Activated CD4-positive, alpha-beta T cell treated with anti-CD3 and anti-CD28 coated beads, Interleukin-2, Interleukin-4, amounts not matched to agents 100 ng/mL and 50 ng/mL, durations not matched to agents 16 hours and 8 hours (primary cell): ENCODE data around the gene MST1.

Source experiments
- DNase-seq: peaks from one replicate; pipeline ENCODE4 v3.0.0-alpha.2; 2020; ENCODE audit warnings: low spot score

The MST1 gene

DNA sequence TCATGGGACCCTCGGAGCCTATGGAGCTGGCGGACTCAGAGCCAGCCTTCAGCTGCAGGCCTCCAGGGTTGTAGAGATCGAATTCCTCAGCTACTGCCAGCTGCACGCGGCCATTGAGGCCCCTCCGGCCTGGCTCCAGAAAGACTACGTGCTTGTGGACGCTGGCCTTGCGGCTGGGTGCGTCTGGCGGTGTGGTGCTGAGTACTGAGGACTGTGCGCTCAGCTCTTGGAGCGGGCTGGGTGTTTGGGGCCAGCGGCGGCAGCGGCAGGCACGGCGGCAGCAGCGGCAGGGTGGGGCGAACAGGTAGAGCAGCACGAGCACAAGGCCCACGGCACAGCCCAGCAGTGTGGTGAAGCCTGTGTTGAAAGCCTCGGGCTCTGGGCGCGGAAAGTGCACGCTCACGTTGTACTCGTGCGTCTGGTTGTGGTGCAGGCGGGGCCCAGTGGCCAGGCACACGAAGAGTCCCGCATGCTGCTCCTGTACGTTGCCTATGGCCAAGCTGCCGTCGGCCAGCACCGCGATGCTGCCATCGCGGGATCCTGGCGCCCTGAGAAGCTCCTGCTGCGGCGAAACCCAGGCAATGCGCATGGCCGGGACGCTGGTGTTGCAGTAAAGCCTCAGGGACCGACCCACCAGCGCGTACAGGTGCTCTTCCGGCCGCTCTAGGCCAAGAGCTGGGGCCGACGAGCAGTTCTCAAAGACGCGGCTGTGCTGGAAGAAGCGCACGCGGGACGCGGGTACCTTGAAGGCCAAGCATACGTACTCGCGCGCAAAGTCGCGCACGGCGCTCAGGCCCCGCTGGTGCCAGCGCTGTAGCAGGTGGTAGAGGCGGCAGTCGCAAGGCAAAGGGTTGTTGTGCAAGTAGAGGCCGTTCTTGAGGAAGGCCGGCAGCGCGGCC is 28.9 kb upstream of the MST1 start:
- DNase-seq, result no peak

GRCh38 chr3:49717211-49717958 is 28.1 kb upstream of the MST1 start:
- no peak for DNase-seq

DNA sequence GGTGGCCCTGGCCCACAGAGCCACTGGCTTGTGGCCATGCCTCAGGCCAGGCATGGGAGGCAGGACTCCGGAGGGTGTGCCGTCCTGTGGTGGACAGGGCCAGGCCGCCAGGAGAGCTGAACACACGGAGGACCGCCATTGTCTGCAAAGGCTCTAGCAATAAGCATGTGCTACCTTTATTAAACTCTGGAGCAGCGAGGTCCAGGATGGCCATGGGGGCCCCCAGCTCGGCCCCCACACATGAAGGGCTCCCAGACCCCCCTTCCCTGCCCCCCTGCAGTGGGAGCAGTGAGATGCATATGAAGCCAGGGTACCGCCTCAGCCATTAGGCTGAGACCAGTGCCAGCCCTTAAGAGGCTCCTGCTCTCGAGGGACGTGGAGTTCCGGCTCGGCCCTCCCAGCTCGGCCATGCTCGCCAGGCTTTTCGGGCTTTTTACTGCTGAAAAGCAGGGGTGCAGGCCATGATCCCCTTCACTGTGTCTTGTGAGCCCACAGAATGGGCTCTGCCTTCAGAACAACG is 27.5 kb upstream of the MST1 start:
- DNase-seq, result no peak

- DNase-seq, result no peak
Measured at GRCh38 chr3:49716169-49716568, 26.9 kb upstream of the MST1 start.

GRCh38 chr3:49715611-49716121 is 26.4 kb upstream of the MST1 start:
- DNase-seq, result no peak

DNA sequence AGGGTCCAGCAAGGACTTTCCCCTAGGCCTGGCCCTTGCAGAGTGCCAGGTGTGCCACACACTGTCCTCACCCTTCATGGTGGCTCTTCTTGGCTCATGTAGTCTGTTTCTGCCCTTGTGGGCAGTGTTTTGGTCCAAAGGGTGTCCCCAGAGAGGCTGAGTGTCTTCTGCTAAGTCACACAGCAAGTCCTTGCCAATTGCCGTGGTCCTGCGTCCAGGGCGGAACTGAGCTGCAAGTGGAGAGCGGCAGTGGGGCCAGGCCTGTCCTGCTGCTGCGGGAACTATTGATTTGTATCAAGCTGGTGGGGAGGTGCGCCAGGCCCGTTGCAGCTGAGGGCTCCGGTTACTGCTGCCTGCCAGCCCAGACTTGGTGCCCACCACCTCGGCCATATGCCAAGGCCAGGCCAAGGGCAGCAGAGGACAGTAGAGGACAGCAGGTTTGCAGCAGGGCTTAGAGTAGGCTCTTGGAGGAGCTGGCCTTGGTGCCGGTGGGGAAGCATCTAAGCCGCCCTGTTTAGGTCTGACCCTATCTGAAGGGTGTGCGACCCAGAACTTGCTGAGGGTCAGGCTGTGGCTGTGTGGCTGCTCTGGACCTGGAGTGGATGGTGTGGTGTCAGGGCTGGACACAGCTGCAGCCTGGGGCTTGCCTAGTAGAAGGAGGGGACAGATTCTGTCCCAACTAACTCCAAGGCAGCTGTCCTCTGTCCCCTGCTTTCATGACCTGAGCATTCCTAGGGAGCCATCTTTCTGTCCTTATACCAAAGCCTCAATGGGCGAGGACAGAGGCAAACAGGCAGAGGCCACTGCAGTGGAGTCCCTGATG is 25.7 kb upstream of the MST1 start:
- DNase-seq, result no peak

GRCh38 chr3:49713336-49714105 is 24.2 kb upstream of the MST1 start:
- no peak for DNase-seq

DNA sequence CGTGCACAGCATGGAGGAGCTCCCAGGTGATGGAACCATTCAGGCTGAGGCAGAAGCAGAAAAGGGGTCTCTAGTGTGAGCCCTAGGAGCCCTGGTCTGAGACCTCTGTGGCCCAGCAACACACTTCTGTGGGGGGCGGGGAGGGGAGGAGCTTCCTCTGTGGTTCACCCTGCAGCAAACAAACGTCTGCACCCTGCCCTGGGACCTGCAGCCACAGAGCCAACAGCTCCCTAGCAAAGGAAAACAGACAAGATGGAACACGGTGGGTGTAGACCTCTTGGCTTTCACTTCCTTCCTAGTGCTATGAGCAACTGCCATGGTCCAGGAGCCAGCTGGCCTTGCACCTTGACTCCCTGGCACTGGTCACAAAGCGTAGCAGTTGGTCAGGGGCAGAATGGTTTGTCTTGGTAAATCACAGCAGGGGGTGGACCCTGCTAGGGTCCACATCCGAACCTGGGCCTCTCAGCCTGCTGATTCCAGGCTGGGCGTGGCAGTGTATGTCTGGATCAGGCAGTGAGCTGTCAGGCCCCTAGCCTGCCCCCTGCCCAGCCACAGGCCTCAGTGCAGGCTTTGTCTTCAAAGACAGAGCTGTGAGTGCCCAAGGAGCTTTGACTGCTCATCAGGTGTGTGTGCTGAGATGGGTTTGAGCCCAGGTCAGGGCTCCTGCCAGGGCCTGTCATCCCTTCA is 23.5 kb upstream of the MST1 start:
- no peak for DNase-seq

GRCh38 chr3:49712166-49712565 is 22.9 kb upstream of the MST1 start:
- no peak for DNase-seq

GRCh38 chr3:49711489-49711888 is 22.2 kb upstream of the MST1 start:
- no peak for DNase-seq

DNA sequence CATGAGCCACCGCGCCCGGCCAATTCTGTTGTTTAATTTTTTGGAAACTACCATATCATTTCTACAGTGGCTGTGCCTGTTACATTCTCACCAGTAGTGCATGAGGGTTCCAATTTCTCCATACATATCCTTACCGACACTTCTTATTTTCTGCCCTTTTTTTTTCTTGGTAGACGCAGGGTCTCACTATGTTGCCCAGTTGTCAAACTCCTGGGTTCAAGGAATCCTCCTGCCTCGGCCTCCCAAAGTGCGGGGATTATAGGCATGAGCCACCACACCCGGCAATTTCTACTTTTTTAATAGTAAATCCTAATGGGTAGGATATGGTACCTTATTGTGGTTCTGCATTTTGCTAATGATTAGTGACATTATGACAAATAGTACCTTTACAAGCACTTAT is 20.6 kb upstream of the MST1 start:
- DNase-seq, result no peak

DNA sequence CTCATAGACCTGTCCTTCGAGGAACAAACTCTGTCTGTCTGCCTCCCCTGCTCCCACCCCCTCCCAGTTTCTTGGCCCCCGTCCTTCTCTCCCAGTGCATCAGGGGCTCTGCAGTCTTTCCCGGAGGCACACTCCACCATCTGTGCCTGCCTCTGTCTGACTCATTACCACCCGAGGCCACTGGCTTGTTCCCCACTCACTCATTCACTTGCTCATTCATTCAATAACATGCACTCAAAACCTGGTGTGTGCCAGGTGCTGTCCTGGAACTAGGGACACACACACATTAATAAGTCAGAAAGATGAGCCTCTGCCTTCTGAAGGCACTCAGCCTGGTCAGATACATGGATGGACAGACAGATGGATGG is 17.8 kb upstream of the MST1 start:
- no peak for DNase-seq

DNA sequence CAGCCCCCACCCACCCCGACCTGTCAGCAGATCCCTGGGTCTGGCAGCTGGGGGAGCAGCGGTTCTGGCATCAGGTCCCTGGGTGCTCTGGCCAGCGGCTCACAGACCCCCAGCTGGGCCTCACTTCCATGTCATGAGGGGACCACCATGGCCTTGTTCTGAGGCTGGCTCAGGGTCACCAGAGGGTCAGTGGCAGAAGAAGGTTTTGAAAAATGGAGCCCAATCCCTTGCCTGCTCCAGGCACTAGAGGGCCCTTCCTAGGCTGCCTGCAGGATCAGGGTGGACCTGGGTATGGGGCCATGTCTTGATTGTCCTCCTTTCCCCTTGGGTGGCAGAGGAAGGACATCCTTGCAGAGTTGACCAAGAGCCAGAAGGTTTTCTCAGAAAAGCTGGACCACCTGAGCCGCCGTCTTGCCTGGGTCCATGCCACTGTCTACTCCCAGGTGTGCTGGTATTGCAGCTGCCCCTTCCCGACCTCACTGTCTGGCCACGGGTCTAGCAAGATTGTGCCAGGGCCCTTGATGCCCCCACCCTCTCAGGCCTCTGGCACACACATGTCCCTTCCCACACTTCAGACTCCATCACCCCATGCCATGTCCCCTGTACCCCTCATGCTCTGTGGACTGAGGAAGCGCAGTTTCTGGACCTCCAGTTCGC is 17.3 kb upstream of the MST1 start:
- DNase-seq, result no peak

GRCh38 chr3:49705390-49705960 is 16.2 kb upstream of the MST1 start:
- DNase-seq, result no peak

DNA sequence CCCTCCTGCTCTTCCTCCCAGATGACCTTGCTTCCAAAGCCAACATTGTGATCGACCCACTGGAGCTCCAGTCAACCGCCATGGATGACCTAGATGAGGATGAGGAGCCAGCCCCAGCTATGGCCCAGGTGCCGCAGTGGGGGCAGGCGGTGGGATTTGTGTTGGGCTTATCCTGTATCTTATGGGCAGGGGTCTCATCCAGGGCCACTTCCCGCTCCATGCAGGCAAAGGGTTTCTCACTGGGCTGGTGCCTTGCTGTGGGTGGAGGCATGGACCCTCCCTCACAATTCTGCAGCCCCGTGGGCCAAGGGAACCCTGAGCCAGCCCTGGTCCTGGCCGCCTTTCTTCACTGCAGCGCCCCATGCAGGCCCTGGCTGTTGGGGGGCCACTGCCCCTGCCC is 15.4 kb upstream of the MST1 start:
- no peak for DNase-seq

- DNase-seq, result no peak
Measured at GRCh38 chr3:49703956-49704355, 14.7 kb upstream of the MST1 start.

DNA sequence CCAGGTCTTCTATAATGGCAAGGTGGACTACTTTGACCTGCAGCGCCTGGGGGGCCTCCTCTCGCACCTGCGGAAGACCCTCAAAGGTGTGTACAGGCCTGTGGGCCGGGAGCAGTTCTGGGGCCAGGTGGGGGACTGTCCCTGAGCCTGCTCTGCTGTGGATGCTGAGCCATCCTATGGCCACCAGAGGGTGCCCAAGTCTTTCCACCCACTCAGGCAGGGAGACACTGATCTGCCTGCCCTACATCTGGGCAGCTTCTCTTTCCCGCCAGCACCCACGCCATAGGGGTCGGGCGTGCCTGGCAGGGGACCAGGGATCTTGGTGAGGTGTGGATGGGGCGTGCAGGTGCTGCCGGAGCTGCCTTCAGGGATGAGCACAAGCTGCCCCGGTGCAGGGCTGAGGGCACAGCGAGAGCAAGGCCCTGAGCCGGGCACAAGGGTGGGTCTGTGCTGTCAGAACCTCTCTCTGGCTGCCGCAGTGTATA is 14.2 kb upstream of the MST1 start:
- peak; percentile 65 for DNase-seq

- DNase-seq, result no peak
Measured at GRCh38 chr3:49702672-49703071, 13.4 kb upstream of the MST1 start.

DNA sequence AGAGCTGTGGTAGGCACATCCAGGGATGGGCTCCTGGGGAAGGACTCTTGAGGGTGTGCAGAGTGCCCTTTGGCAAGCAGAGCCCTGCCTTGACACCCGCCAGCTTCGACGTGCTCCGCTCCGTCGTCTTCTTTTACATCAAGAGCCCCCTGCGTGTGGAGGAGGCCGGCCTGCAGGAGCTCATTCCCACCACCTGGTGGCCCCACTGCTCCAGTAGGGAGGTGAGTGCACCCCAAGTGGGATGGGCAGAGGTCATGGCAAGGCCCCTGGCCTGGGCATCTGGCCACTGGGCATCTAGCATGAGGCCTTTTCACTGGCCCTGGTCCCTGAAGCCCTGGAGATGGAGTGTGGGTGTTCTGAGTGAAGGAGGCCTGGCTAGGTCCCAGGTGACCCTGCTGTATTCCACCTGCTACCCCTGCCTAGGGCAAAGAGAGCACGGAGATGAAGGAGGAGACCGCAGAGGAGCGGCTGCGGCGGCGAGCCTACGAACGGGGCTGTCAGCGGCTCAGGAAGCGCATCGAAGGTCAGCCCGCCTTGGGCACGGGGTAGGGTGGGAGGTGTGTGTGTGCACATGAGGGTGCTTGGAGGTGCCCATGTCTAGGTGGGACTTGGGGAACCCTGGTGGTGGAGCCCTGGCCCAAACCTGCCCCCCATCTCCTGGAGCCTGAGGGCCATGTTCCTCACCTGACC is 12.3 kb upstream of the MST1 start:
- DNase-seq, result no peak
